Activated naive CD8-positive, alpha-beta T cell (primary cell): Measurements from ENCODE around the gene KNL1.

ENCODE experiments used
- H3K27ac Mint-ChIP-seq: one replicate; pipeline ENCODE4 v1.8.0; 2021; ENCODE audit warnings: mixed read lengths
- H3K27me3 Mint-ChIP-seq: one replicate; pipeline ENCODE4 v1.8.0; 2021; ENCODE audit warnings: mixed read lengths
- H3K36me3 Mint-ChIP-seq: one replicate; pipeline ENCODE4 v1.8.0; 2021; ENCODE audit warnings: mixed read lengths
- H3K4me1 Mint-ChIP-seq: one replicate; pipeline ENCODE4 v1.8.0; 2021; ENCODE audit warnings: low read depth, mixed read lengths
- H3K4me3 Mint-ChIP-seq: one replicate; pipeline ENCODE4 v1.8.0; 2021; ENCODE audit warnings: mild to moderate bottlenecking, mixed read lengths
- H3K9me3 Mint-ChIP-seq: one replicate; pipeline ENCODE4 v1.8.0; 2021; ENCODE audit warnings: low read depth, mixed read lengths

KNL1 gene

GRCh38 chr15:40593588-40594428 is at the start of gene KNL1:
Gene KNL1, plus strand, starts transcription at chr15:40594249. Its CDS starts 8,683 bp downstream, at chr15:40602932.
- H3K27me3 Mint-ChIP-seq, result peaks cover 3% of the 10 kb centered on the region
- peak within 1 kb of the TSS; percentile 100 for H3K27ac Mint-ChIP-seq
- H3K4me3 Mint-ChIP-seq, result peak within 1 kb of the TSS; percentile 99
- H3K4me1 Mint-ChIP-seq, result peaks cover 26% of the 10 kb centered on the region
- H3K36me3 Mint-ChIP-seq, result no peaks in the 10 kb centered on the region
- H3K9me3 Mint-ChIP-seq, result no peaks in the 10 kb centered on the region

GRCh38 chr15:40545457-40545856 is 48.6 kb upstream of the KNL1 start:
- Mint-ChIP-seq H3K9me3 (no peaks in the 10 kb centered on the region), H3K27ac (no peak overlapping the region), H3K4me3 (no peak overlapping the region), H3K27me3 (no peaks in the 10 kb centered on the region), H3K4me1 (no peaks in the 10 kb centered on the region), H3K36me3 (peaks cover 10% of the 10 kb centered on the region)

- Mint-ChIP-seq H3K9me3 (no peaks in the 10 kb centered on the region), H3K27ac (no peak overlapping the region)
These were observed 45.4 kb upstream of the KNL1 start for GRCh38 chr15:40548610-40549009.

GRCh38 chr15:40549894-40550293 is 44.2 kb upstream of the KNL1 start:
- Mint-ChIP-seq H3K36me3 (peaks cover 16% of the 10 kb centered on the region), H3K27me3 (no peaks in the 10 kb centered on the region), H3K4me1 (no peaks in the 10 kb centered on the region), H3K4me3 (no peak overlapping the region), H3K27ac (no peak overlapping the region), H3K9me3 (no peaks in the 10 kb centered on the region)

More at GRCh38 chr15:40548610-40549009, 45.4 kb upstream of the KNL1 start:
- H3K4me3 Mint-ChIP-seq, result no peak overlapping the region
- H3K36me3 Mint-ChIP-seq, result peaks cover 16% of the 10 kb centered on the region
- no peaks in the 10 kb centered on the region for H3K4me1 Mint-ChIP-seq
- H3K27me3 Mint-ChIP-seq, result no peaks in the 10 kb centered on the region

GRCh38 chr15:40550341-40551037 is 43.6 kb upstream of the KNL1 start:
- H3K36me3 Mint-ChIP-seq, result peaks cover 16% of the 10 kb centered on the region
- H3K4me1 Mint-ChIP-seq, result no peaks in the 10 kb centered on the region
- H3K4me3 Mint-ChIP-seq, result no peak overlapping the region

GRCh38 chr15:40554161-40554525 is 39.9 kb upstream of the KNL1 start:
- Mint-ChIP-seq H3K27me3 (no peaks in the 10 kb centered on the region), H3K36me3 (peaks cover 19% of the 10 kb centered on the region), H3K9me3 (no peaks in the 10 kb centered on the region), H3K4me1 (peaks cover 9% of the 10 kb centered on the region), H3K27ac (no peak overlapping the region), H3K4me3 (no peak overlapping the region)

More at GRCh38 chr15:40550341-40551037, 43.6 kb upstream of the KNL1 start:
- H3K9me3 Mint-ChIP-seq, result no peaks in the 10 kb centered on the region
- no peaks in the 10 kb centered on the region for H3K27me3 Mint-ChIP-seq
- no peak overlapping the region for H3K27ac Mint-ChIP-seq

GRCh38 chr15:40555876-40556275 is 38.2 kb upstream of the KNL1 start:
- Mint-ChIP-seq H3K27me3 (no peaks in the 10 kb centered on the region), H3K4me3 (no peak overlapping the region), H3K4me1 (peaks cover 22% of the 10 kb centered on the region), H3K27ac (no peak overlapping the region), H3K36me3 (peaks cover 15% of the 10 kb centered on the region), H3K9me3 (no peaks in the 10 kb centered on the region)

GRCh38 chr15:40558952-40559742 is 34.9 kb upstream of the KNL1 start:
- H3K9me3 Mint-ChIP-seq, result no peaks in the 10 kb centered on the region
- peaks cover 37% of the 10 kb centered on the region for H3K4me1 Mint-ChIP-seq
- H3K4me3 Mint-ChIP-seq, result no peak overlapping the region
- no peaks in the 10 kb centered on the region for H3K27me3 Mint-ChIP-seq
- H3K27ac Mint-ChIP-seq, result peak overlapping the region; percentile 41
- H3K36me3 Mint-ChIP-seq, result peaks cover 8% of the 10 kb centered on the region

- Mint-ChIP-seq H3K36me3 (peaks cover 4% of the 10 kb centered on the region), H3K27me3 (no peaks in the 10 kb centered on the region), H3K9me3 (no peaks in the 10 kb centered on the region), H3K4me3 (peak overlapping the region; percentile 27), H3K27ac (no peak overlapping the region), H3K4me1 (peaks cover 54% of the 10 kb centered on the region)
These were observed 31.4 kb upstream of the KNL1 start for GRCh38 chr15:40562691-40563090.

- no peaks in the 10 kb centered on the region for H3K27me3 Mint-ChIP-seq
- peaks cover 4% of the 10 kb centered on the region for H3K36me3 Mint-ChIP-seq
- H3K27ac Mint-ChIP-seq, result no peak overlapping the region
- no peaks in the 10 kb centered on the region for H3K9me3 Mint-ChIP-seq
- peaks cover 51% of the 10 kb centered on the region for H3K4me1 Mint-ChIP-seq
- H3K4me3 Mint-ChIP-seq, result peak overlapping the region; percentile 96
These were observed 30.6 kb upstream of the KNL1 start for GRCh38 chr15:40563426-40563825.

GRCh38 chr15:40564591-40565332 is 29.3 kb upstream of the KNL1 start, which contains the start of gene CCDC32:
Gene CCDC32, minus strand, starts transcription at chr15:40565042. Its CDS starts 2,027 bp downstream, at chr15:40563015.
- H3K27ac Mint-ChIP-seq, result peak within 1 kb of the TSS; percentile 88
- H3K4me3 Mint-ChIP-seq, result peak within 1 kb of the TSS; percentile 96
- H3K4me1 Mint-ChIP-seq, result peaks cover 47% of the 10 kb centered on the region
- no peaks in the 10 kb centered on the region for H3K9me3 Mint-ChIP-seq
- no peaks in the 10 kb centered on the region for H3K27me3 Mint-ChIP-seq
- peaks cover 2% of the 10 kb centered on the region for H3K36me3 Mint-ChIP-seq

GRCh38 chr15:40565333-40566238 is 28.5 kb upstream of the KNL1 start:
- Mint-ChIP-seq H3K4me1 (peaks cover 49% of the 10 kb centered on the region), H3K27ac (peak overlapping the region; percentile 88), H3K36me3 (peaks cover 4% of the 10 kb centered on the region), H3K9me3 (no peaks in the 10 kb centered on the region), H3K4me3 (peak overlapping the region; percentile 96), H3K27me3 (no peaks in the 10 kb centered on the region)

- no peaks in the 10 kb centered on the region for H3K9me3 Mint-ChIP-seq
- no peak overlapping the region for H3K27ac Mint-ChIP-seq
- no peak overlapping the region for H3K4me3 Mint-ChIP-seq
- peaks cover 5% of the 10 kb centered on the region for H3K36me3 Mint-ChIP-seq
- H3K27me3 Mint-ChIP-seq, result no peaks in the 10 kb centered on the region
- peaks cover 55% of the 10 kb centered on the region for H3K4me1 Mint-ChIP-seq
These were observed 26.9 kb upstream of the KNL1 start for GRCh38 chr15:40567111-40567510.
